Measurements from ENCODE around the gene FARP1.

GRCh38 chr13:98299235-98299965 lies 156.5 kb downstream of the FARP1 start:
- TF ChIP-seq CTCF (IDR thresholded peaks at IDR 0.05) (no peak), POLR2A (IDR thresholded peaks at IDR 0.05) (no peak)
